Measurements from ENCODE around the gene SERPINB6.
"Not testable (repeated sequence)": the region's sequence is repeated elsewhere in the genome, so short reads cannot be mapped to it uniquely, and the experiment has no call there.

SERPINB6 gene

DNA sequence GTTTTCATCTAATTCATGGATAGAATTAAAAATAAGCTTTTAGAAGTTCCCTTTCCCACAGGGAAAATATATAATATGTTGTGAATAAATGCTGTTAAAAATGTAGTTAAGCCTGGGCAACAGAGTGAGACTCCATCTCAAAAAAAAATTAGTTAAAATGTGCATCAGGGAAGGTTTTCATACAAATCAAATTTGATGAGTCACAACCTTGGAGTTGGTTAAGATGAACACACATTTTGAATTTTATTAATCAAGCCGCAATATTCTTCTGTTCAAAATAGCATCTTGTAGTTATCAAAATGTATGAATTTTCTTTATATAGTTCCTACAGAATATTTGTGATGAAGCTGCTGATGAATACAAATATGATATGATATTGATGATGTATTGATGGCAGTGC is 37.3 kb downstream of the SERPINB6 start:
- DNase-seq: no peak

GRCh38 chr6:2932911-2933310 is 38.5 kb downstream of the SERPINB6 start:
- not testable (repeated sequence) for DNase-seq

- DNase-seq: peak; percentile 82
Measured at GRCh38 chr6:2931970-2932748, 39.2 kb downstream of the SERPINB6 start.

DNA sequence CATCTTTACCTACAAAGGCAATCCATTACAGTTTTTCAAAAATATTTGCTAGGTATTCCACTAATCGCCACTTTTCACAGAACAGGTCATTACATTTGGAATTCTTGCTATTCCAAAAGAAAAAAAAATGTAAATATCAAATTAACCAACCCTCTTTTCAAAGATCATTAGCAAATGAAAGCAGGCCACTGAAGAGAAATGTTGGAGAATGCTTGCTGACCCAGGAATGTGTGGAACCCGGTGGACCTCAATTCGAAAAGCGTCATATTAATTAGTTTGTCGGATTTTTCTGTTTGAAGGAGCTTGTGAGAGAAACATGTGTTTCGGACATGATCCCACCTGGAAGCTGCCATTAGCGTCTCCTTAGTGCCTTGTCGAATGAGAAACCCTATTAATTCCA is 40.3 kb downstream of the SERPINB6 start:
- DNase-seq: no peak

DNA sequence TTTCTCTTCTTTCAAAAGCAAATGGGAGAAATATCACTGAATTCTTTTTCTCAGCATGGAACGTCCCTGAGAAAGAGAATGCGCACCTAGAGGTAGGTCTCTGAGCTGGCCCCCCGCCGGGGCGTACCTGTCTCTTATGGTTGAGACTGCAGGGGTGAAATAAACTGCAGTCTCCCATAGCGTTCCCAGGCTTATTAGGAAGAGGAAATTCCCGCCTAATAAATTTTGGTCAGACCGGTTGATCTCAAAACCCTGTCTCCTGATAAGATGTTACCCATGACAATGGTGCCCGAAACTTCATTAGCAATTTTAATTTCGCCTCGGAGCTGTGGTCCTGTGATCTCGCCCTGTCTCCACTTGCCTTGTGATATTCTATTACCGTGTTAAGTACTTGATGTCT is 43.4 kb downstream of the SERPINB6 start:
- not testable (repeated sequence) for DNase-seq

DNA sequence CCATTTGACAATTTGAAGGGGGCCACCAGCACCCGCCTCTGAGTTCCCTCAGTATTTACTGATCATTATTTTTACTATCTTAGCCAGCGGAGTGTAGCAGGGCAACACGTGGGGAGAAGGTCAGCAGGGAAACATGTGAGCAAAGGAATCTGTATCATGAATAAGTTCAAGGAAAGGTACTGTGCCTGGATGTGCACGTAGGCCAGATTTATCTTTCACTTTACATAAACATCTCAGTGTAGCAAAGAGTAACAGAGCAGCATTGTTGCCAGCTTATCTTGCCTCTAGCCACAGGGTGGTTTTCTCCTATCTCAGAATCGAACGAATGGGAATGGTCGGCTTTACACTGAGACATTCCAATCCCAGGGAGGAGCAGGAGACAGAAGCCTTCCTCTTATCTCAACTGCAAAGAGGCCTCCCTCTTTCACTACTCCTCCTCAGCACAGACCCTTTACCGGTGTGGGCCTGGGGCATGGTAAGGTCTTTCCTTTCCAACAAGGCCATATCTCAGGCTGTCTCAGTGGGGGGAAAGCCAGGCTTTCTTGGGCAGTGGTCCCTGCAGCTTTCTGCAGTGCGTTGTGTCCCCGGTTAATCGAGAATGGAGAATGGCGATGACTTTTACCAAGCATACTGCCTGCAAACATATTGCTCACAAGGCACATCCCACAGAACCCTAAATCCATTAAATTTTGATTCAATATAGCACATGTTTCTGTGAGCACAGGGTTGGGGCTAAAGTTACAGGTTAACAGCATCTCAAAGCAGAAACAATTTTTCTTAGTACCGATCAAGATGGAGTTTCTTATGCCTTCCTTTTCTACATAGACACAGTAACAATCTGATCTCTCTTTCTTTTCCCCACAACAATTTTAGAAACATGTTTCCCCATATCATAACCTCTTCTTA is 45.3 kb downstream of the SERPINB6 start:
- not testable (repeated sequence) for DNase-seq

DNA sequence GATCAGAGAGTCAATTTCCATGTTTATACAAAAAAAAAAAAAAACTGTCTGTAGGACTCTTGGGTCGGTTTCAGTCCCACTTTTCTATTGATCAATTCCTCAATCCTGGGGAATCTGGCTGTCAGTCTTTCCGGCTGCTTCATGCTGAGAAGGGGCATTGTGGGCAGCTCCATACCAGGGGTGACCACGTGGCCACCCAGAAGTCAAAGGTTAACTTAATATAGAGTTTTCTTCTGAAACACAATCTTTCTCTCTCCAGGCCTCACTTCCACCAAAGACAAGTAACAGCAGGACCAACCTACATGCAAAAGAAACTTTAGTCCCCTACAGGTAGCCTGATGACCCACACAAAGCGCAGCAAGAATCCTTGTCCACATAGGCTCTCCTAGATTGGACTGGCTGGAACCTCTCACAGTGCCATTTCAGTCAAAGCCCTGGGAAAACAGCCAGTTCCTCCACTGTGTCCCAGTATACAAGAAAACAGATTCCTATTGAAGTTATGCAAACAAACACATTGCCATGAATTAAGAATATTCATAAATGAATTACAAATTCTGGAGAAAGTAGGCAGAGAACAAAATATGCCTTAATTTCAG is 49.7 kb downstream of the SERPINB6 start:
- DNase-seq: no peak

GRCh38 chr6:2920671-2921112 is 50.7 kb downstream of the SERPINB6 start:
- no peak for DNase-seq

GRCh38 chr6:2919886-2920285 is 51.5 kb downstream of the SERPINB6 start:
- no peak for DNase-seq

DNA sequence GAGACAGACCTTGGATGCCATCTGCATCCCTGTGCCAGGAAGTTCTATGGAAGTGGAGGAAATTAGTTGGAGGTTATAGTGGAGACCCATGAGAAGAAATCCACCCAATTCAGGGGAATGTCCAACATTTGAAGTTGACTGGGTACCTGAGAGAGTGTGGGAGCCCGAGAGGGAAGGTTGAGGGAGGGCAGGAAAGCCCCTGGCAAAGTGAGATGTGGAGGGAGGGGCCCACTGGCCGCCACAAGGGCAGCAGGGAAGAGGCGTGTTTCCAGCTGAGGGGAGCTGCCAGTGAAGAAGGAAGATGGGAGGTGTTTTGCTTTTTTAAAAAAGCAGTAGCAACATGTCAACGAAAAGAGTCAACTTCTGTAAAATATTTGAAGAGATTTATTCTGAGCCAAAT is 52.0 kb downstream of the SERPINB6 start:
- DNase-seq: no peak

GRCh38 chr6:2918936-2919335 is 52.4 kb downstream of the SERPINB6 start:
- no peak for DNase-seq

GRCh38 chr6:2917801-2918445 is 53.4 kb downstream of the SERPINB6 start:
- peak; percentile 40 for DNase-seq

- DNase-seq: no peak
Measured at GRCh38 chr6:2917065-2917464, 54.3 kb downstream of the SERPINB6 start.

GRCh38 chr6:2916158-2916925 is 55.0 kb downstream of the SERPINB6 start:
- DNase-seq: no peak

GRCh38 chr6:2915150-2915549 is 56.2 kb downstream of the SERPINB6 start:
- no peak for DNase-seq

DNA sequence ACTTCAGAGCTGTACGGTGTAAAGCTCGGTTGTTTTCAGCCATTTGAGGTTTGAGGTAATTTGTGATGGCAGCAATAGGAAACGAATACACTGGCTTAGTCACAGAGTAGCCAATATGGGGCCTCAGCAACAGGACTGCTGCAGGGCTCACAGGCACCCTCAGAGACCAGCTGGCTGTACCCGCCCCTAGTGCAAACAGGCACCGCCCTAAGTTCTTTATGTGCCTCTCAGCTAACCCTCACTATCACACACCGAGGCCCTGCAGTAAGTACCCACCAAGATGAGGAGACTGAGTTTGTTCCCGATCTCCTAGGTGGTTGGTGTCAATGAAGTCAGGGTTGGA is 57.1 kb downstream of the SERPINB6 start:
- DNase-seq: no peak

DNA sequence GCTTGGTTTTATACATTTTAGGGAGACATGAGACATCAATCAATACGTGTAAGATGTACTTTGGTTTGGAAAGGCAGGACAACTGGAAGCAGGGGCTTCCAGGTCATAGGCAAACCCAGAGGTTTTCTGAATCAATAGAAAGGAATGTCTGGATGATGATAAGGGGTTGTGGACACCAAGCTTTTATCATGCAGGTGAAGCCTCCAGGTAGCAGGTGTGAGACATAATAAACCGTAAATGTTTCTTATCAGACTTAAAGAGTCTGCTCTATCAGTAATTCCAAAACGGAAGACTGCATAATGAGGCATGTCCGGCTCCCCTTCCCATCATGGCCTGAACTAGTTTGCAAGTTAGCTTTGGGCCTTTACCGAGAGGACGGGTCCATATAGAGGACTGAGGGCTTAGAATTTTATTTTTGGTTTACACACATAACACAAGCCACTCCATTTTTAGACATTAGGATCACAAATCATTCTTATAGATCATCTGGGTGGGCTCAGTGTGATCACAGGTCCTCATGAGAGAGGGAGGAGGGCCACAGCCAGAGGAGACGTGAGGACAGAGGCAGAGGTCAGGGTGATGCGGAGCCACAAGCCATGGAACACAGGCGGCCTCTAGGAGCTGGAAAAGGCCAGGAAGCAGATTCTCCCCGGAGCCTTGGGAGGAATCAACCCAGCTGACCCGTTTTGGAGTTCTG is 57.6 kb downstream of the SERPINB6 start:
- DNase-seq: no peak

DNA sequence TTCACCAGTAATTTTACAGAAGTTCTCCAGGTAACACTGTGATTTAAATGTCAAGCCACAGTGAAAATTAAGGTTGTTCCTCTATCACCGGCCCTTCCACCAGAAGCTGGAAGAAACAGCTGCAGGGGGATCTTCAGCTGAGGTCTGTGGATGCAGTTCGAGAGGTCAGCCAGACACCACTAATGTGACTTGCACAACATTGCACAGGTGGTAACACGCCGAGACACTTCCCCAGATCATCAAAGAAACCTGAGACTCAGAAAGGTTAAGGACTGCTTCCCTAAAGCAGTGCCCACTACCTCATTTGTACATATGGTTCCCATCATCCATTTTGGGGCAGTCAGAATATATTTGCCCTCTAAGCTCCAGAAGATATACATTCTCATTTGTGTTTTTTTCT is 60.2 kb downstream of the SERPINB6 start:
- no peak for DNase-seq

- DNase-seq: no peak
Measured at GRCh38 chr6:2909718-2910117, 61.6 kb downstream of the SERPINB6 start.

DNA sequence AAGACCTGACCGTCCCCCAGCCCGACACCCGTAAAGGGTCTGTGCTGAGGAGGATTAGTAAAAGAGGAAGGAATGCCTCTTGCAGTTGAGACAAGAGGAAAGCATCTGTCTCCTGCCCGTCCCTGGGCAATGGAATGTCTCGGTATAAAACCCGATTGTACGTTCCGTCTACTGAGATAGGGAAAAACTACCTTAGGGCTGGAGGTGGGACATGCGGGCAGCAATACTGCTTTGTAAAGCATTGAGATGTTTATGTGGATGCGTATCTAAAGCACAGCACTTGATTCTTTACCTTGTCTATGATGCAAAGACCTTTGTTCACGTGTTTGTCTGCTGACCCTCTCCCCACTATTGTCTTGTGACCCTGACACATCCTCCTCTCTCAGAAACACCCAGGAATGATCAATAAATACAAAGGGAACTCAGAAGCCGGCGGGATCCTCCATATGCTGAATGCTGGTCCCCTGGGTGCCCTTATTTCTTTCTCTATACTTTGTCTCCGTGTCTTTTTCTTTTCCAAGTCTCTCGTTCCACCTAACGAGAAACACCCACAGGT is 62.2 kb downstream of the SERPINB6 start:
- not testable (repeated sequence) for DNase-seq

GRCh38 chr6:2908516-2908915 is 62.9 kb downstream of the SERPINB6 start:
- not testable (repeated sequence) for DNase-seq
